Dedifferentiated amniotic fluid mesenchymal stem cell (primary cell): Measurements from ENCODE around the gene WWTR1.
A peak's percentile ranks its signal among the peaks of the same experiment; 100 is the strongest.

Experiments used
- DNase-seq: peaks from one replicate; pipeline ENCODE4 v3.0.0-alpha.2; 2016; ENCODE audit errors: extremely low spot score

WWTR1 gene

GRCh38 chr3:149621218-149622005, 36.4 kb downstream of the WWTR1 start:
- DNase-seq: peak; percentile 68

DNA sequence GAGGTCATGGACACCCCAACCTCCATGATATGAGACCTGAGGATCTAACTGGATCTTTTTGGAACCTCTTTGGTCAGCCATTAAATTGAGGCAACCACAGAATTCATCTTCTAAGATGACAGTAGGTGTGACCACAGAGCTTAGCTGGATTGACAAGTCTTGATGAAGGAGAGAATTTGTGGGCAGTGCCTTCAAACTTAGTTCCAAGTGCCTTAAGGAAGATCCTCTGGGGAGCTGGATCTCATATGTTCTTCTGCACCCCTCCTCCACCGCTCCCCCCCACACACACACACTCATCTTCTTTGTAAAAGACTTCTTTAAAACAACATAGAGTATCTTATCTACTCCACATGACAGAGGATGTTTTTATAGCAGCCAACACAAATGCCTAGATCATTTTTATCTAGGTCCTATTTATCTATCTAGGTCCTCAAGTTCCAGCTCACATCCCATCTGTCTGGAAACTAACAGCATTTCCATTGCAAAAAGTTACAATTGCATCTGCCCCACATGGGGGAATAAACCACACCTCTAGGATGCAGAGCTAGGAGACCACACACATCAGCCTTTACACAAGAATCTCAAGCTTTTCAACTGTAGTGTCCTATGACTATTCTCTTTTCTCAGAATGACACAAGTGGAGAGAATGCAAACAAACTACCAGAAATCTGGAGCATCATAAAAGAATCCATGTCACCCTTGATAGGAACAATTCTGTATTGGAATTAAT, 37.4 kb downstream of the WWTR1 start:
- DNase-seq: no peak

DNA sequence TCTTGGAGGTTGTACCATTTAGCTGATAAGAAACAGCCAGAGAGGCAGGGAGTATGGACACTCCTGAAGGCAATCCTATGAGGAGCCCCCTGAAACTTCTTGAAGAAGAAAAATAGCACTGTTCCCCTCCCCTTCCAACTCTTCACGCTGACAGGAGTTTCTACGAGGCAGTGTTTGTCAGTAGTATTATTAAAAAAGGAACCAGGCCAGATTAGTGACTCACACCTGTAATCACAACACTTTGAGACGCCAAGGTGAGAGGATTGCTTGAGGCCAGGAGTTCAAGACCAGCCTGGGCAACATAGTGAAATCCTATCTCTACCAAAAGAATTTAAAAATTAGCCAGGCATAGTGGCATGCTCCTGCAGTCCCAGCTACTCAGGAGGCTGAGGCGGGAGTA, 38.7 kb downstream of the WWTR1 start:
- DNase-seq: no peak

- DNase-seq: no peak
These were observed 39.4 kb downstream of the WWTR1 start for GRCh38 chr3:149618151-149619123.

DNA sequence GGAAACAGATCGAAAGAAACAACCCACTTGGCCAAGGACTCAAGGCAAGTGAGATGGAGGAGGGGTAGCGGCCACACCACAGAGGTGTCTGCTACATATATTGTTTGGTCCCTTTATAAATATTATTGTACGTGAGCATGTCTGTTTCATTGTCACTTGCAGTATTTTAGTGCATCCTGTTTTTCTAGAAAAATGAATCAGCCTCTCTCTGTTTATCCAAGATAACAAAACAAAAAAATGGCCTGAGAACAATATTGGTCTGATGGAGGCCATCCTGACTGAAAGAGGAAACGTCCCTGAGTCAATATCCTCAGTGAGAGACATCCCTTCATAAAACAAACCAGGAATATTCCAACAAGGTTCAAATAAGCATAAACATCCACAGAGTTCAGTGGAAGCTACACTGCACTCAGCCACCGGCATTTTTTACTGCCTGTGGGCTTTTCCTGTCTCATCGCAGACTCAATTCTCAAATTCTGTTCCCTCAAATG, 42.0 kb downstream of the WWTR1 start:
- no peak for DNase-seq

- no peak for DNase-seq
These were observed 43.8 kb downstream of the WWTR1 start for GRCh38 chr3:149613988-149614387.

GRCh38 chr3:149612456-149612855, 45.4 kb downstream of the WWTR1 start:
- no peak for DNase-seq

DNA sequence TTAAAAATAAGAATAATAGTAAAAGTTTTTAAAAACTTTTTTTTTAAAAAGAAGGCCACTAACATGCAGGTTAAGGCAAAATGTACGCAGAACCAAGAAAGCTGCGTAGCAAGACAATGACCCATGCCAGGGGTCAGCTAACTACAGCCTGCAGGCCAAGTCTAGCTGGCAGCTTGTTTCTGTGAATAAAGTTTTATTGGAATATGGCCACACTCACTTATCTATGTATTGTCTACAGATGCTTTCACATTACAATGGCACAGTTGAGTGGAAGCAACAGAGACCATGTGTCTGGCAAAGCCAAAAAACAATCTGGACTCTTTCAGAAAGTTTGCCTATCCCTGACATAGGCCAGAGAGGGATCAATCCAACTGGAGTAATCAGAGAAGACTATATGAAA, 46.7 kb downstream of the WWTR1 start:
- DNase-seq: no peak

DNA sequence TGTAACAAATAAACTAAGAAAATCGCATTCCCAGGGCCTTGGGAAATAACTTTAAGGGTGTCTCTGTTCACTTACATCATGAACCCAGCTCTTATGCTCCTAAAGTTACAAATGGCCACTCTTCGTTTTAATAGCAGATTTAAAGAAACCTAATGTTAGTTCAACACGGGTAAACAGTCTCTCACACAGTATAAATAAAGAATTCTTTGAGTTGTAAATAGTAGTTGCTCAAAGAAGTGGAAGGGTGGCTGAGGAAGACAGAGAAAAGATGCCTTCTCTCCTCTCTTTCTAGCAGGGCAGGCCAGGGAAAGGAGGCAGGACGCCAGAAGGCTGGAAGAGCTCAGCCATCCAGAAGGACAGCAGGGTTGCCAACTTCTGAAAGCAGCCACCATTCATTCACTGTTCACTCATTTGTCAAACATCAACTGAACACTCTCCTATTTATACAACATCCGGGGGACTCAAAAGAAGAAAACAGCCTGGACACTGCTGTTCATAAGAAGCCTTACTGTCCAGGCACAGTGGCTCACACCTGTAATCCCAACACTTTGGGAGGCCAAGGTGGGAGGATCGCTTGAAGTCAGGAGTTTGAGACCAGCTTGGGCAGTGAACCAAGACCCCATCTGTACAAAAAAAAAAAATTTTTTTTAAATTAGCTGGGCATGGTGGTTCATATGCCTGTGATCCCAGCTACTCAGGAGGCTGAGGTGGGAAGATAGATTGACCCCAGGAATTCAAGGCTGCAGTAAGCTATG, 47.3 kb downstream of the WWTR1 start:
- DNase-seq: no peak

DNA sequence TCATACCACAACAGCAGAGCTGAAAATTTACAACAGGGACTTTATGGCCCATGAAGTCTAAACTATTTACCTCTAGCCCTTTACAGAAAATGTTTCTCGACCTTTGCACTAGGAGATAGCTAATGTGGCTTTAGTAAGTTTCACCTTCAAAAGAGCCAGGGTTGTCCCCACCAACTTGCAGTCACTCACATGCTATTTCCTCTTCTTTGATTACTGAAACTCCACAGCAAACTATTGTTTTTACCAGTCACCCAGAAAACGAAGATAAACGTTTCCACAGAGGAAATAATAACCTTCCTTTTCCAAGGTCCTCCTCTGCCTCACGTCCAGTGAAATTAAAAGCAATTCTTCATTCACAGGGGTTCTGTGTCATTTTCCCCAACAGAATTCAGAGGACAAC, 48.2 kb downstream of the WWTR1 start:
- DNase-seq: no peak

DNA sequence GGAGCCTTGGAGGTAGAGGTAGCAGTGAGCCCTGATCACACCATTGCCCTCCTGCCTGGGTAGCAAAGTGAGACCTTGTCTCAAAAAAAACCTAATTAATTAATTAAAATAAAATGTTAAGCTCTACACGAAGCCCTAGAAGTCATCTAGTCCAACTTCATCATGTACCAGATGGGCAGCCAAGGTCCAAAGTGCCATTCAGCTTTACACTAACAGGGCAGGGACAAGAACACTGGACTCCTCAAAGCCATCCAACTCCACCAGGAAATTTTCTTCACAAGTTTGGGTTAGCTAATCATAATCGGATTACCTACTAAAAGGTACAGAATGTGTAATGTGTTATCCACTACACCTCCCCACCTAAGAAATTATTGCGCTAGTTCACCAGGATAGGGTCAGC, 48.8 kb downstream of the WWTR1 start:
- DNase-seq: no peak

- no peak for DNase-seq
These were observed 51.9 kb downstream of the WWTR1 start for GRCh38 chr3:149605902-149606301.

DNA sequence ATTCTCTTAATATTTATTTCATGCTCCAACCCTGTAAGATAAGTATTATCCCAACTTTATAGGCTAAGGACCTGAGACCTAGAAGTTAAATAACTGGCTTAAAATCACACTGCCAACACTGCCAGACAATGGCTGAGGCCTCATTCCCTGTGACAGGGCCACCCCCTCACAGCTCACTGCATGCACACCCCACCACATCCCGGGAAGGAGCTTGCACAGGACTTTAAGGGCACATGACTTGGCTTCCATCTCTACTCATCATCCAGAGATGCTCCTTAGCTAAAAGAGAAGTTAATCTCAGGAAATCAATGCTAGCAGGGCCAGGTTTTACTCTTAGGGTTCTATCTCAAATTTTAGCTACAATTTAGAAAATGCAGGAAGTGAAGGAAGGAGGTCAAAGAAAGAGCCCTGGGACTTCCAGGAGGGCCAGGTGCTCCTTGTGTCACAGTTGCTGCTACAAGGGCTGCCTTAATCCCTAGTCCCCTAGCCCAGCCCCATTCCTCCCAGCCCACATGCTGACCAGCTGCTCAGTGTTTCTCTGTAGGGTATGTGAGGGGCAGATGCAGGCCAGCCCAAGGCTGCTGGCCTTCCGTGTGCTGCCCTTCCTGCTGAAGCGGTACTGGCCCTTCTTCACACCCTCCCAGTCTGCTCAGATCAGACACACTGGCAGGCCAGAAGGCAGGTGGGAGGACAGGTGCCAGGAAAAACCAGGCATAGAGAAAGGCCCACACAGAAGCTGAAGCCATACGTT, 53.5 kb downstream of the WWTR1 start:
- no peak for DNase-seq

GRCh38 chr3:149603126-149604074, 54.4 kb downstream of the WWTR1 start:
- DNase-seq: peak; percentile 68

GRCh38 chr3:149600634-149601033, 57.2 kb downstream of the WWTR1 start:
- DNase-seq: no peak

GRCh38 chr3:149599236-149599635, 58.6 kb downstream of the WWTR1 start:
- DNase-seq: no peak

DNA sequence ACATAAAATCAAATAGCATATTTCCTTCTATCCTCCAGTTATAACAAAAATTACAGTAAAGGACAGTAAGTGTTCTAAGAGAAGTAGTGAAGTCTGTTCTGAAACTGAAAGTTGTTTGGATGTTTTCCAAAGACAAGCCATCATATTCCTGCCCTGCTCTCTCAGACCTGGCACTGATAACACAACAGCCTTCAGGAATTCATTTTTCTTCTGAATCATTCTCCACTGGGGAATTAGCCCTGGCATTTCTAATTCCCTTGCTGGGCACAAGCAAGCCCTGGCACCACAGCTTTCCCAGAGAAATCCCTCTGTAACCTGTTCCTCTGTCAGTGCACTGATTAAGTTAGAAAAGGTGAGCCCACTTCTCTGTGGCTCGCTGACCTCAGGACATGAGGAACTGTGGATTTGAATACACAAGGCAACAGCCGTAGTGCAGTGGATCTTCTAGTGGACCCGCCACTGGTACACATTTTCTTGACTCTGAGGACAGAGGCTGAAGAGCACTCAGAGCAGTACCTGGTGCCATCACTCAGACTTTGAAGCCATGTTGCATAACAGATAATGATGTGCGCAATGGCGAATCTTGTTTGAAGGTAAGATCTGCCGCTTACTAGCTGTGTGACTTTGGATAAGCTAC, 61.6 kb downstream of the WWTR1 start:
- DNase-seq: no peak

GRCh38 chr3:149593418-149594160, 64.2 kb downstream of the WWTR1 start:
- DNase-seq: no peak
